COR-L47 (cell line): ENCODE measurements around the gene C7orf33.
"Not testable (repeated sequence)": the region's sequence is repeated elsewhere in the genome, so short reads cannot be mapped to it uniquely, and the experiment has no call there.

Experiments used
- DNase-seq: peaks from one replicate; lab custom pipeline; 2025; lab: John Stamatoyannopoulos, UW

C7orf33 gene

DNA sequence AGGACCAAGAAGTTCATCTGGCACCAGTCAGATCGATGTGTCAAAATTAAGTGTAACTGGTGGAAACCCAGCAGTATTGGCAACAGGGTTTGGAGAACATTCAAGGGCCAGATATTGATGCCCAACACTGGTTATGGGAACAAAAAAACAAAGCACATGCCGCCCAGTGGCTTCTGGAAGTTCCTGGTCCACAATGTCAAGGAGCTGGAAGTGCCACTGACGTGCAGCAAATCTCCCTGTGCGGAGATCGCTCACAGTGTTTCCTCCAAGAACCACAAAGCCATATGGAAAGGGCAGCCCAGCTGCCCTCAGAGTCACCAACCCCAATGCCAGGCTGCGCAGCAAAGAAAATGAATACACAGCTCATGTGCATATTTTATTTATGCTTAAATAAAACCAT, 10.1 kb upstream of the C7orf33 start:
- DNase-seq: no peak

DNA sequence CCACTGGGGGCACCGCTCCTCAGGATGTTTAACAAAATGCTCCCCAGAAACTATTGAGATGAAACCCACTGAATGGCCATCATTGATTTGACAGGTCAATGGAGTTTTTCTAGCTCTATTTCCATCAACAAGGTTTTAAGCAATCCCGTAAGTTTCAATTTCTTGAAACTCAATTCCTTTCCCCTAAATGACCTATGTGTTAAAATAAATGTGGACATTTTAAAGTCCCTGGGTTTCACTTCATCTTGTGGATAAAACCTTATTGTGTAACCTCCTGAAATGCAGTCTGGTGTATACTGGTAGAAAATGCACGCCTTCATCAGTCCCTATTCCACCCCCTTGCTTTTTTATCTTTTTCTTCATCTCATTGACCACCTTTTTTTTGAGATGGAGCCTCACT, 8.9 kb upstream of the C7orf33 start:
- DNase-seq: no peak

DNA sequence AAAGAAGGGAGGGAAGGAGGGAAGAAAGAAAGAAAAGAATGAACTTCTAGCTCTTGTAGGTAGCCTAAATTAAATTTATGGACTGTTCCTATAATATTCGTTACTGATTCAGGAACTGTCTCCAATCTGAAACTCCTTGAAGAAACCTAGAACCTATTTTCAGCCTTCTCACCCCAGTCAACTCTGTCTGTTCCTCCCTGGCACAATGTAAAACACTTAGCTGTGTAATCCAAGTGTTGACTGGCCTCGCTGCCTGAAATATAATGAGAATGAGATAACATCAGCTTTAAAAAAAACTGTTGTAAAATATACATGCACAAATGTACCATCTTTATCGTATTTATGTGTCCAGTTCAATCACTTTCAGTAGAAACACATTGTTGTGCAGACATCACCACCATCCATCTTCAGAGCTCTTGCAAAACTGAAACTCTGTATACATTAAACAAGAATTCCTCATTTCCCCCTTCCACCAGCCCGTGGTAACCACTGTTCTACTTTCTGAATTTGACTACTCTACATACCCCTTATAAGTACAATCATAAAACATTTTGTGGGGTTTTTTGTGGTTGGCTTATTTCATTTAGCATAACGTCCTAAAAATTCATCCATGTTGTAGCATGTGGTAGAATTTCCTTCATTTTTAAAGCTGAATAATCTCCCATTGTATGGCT, 6.3 kb upstream of the C7orf33 start:
- DNase-seq: no peak

DNA sequence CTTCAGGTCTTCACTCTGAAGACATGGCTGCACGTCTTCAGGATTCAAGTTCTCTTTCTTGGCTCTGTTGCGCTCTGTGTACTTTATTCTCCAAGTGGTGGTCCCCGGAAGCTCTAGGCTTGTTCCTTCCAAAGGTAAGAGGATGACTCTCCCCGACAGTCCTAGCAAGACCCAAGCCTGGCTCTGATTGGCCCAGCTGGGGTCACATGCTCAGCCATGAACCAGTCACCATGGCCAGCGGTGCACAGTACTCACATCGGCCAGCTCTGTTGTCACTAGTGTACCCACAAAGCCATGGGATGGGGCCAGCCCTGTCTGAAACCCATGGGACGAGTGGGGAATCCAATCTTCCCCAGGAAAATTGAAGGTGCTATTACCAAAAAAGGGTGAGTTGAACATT, 5.2 kb upstream of the C7orf33 start:
- DNase-seq: no peak

DNA sequence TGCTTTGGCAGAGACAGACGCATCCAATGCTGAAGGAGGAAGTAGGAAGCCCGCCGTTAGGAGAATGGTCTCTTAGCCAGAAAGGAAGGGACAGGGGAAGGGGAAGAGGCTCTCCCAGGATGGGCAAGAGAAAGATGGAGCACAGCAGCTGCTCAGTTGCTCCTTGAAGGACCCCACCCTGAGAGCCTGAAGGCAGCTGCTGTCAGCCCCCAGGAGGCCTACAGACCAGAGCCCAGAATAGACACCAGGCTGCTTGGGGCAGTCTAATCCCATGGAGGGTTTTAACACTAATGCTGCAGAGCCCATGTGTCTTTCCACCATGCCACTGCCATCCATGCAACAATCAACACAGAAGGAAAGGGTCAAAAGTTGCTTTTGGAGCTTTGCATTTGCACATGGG, 3.5 kb upstream of the C7orf33 start:
- DNase-seq: no peak

DNA sequence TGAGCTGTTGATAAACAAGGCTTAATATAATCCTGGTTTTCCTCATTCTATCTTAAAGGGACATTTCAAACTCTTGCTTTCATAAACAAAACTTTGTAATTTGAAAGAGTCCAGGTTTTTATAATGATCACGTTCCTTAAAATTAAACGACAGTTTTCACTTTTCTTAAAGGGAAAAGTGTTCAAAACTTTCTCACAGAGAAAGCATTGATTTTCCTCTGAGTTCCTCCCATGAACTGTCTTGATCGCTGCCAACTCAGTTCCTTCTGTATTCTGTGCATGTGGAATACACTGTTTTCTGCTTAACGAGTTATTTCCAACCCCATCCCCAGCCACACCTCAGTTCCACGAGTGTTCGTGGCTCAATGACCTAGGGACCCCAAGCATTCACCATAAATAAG, 2.4 kb upstream of the C7orf33 start:
- DNase-seq: no peak

DNA sequence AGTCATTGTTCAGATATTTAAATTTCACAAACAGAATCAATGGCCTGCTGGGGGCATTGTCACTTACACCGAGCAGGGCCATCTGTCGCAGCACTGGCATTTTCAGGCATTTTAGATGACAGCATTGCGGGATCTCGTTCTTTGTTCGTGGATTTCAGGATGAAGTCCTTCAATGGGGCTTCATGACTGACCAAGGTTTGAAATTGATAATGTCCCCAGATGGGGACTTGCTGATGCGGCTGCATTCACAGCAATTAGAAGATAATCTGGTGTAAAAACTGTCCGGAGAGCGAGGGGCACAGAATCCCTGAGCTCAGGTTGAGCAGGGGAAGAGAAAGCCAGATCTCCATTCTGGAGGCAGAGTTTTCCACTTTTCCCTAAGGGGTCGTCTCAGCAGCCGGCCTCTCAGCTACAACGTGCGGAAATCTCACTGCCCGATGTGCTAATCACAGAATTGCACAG, 1.9 kb upstream of the C7orf33 start:
- no peak for DNase-seq

DNA sequence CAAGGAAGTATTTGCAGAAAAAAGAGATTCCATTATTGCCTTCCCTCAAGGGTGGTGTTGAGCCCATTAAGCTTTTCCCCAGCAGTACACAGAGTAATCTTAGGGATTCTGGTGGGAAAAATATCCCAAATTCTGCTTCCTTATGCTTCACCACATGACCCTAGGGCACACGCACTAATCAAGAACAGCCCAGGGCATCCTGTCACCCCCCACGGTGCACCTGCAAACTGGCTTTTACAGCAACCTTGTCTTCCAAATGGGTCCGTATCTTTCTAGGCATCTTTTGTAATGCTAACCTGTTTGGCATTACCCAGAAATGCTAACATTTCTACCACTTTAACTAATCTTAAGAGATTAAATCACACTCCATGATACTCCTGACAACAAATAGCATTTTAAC, 926 bp upstream of the C7orf33 start:
- no peak for DNase-seq

DNA sequence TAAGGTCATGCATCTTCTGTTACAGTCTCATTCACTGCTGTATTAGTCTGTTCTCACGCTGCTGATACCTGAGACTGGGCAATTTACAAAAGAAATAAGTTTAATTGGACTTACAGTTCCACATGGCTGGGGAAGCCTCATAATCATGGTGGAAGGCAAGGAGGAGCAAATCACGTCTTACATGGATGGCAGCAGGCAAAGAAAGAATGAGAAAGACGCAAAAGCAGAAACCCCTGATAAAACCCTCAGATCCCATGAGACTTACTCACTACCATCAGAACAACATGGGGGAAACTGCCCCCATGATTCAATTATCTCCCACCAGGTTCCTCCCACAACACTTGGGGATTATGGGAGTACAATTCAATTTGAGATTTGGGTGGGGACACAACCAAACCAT, 5.8 kb downstream of the C7orf33 start:
- DNase-seq: not testable (repeated sequence)

DNA sequence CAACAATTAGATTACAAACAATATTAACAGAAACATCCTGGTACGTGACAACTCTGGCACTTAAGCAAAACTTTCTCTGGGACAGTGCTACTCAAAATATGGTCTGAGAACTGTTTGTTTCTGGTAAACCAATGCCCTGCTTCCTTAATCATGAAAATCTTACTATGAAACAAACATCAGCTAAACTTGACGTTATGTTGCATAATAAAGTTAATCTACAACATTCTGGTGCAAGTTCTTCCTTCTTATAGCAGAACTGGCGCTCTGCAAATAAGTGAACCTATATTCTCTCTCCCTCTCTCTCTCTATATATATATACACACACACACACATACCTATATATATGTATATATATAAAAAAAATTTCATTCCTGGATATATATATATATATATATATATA, 7.8 kb downstream of the C7orf33 start:
- no peak for DNase-seq

DNA sequence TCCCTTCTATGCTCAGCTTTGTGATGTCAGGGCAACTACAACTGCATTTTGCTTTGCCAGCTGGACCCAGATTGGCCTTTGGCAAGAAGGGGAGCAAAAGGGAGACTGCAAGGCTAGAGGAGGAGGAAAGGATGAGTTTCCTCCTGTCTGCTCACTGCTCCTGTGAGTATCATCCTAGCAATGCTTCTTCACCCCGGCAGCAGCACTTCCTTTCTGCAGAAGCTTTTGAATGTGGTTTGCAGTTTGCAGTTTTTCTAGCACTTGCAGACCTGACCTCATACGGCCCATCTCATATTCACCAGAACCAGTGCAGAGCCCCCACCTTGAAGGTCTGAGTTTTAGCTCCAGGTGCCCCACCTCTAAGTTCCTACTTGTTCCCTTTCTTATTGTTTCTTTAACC, 14.8 kb downstream of the C7orf33 start:
- no peak for DNase-seq

DNA sequence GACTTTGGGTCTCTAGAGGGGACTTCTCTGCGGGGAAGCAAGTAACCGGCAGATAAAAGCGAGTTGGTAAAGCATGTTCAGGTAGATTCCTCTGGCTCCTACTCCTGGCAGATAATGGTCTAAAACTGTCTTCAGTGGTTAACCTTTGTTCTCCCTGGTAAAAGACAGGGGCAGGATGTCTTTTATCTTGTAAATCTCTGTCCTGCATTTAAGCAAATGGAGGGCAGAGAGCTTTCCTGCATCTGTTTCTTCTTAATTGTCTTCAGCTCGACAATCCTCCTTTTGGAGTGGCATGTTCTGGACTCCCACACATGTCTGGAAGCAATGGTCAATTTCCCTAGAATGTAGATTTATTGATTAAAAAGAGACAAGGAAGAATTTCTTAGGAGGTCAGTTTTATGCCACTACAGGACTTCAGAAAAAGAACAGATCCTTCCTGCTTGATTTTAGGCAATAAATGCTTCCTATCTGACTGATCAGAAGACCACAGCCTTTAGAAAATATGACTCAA, 16.6 kb downstream of the C7orf33 start:
- no peak for DNase-seq

DNA sequence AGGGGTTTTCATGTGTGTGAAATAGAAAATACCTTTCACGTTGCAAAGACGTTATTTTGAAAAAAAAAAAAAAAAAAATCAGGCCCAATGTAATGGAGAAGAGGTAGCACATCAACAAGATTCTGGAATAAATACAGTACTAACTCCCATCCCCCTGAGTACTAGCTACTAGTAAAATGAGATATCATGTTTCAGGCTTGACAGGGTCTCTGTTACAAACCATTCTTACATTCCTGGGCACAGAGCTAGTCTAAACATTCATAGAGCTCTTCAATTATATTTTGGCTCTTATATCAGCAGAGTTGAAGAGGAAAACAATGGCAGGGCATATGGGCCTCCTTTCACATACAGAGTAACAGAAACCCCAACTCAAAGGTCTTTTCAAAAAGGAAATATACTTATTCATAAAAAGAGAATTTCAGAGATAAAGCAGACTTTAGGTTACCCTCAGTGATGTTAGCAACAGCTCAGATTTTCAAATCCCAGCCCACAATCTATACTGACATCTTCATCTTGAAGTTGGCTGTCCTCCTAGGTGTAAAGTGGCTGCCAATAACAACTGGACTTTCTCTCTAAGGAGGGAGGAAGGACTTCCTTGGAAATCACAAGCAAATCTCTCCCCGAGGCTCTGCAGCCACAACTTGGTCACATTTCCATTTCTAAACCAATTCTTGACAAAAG, 18.6 kb downstream of the C7orf33 start:
- no peak for DNase-seq

DNA sequence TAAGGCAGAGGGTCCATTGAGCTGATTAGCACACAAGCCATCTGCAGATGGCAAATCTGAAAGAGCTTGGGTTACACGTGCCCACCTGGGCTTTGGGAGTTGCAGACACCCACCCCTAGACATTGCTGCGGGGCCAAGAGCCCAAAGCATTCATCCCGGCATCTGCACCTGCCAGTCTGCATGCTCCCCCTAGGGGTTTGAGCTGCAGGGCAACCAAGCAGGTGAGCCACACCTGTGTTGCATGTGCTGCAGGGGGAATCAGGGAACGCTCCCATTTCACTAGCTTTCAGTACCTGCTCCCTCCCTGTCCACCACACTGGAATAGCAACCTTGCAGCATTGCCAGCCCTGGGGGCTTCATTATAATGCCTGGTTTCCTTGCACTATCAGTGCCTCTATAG, 21.1 kb downstream of the C7orf33 start:
- no peak for DNase-seq

DNA sequence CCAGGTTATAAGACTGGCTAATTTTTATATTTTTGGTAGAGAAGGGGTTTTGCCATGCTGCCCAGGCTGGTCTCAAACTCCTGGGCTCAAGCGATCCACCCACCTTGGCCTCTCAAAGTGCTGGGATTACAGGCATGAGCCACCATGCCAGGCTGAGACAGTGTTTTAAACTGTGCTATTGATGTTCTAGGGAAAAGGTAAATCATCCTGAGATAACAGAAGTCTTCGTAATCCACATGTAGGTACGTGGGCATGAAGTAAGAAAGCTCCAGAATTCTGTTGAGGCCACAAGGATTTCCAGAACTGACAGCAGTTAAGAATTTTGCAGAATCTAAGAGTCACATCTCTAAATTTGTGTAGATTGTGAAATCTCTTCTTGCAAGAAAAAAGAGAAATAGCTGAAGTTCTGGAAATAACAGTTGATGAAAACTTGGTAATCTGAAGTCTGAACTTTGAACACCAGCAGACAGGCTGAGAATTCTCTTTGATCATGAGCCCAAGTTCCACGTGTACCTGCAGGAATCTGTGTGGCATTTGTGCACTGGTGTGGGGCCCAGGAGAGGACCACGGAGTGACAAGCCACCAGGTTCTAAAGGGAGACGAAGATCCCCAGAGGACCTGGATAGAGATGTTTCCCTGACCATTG, 24.6 kb downstream of the C7orf33 start:
- DNase-seq: no peak

DNA sequence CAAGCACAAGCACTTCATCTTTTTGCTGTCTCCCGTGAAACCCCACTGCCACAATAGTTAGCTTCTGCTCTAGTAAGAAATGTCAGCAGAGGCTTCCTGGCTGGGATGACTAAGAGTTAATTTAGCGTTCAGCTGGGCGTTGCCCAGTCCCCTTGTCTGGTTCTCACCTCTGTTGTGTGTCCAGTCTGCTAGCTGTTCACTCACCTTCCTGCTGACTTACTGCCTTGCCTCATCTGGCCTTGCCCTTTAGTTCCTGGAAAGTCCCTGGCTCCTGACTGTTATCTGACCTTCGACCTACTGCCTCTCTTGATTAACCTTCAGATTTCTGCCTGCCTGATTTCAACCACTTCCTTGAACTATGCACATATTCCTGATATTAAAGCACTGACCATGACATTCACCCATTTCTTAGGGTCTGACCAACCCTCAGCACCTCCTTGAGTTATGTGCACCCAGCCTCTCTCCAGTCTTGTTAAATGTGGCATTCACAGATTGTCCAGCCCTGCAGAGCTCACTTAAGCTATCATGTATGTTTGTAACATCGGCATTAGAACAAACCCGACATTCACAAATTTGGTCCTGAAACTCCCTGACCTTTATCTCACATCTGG, 30.3 kb downstream of the C7orf33 start:
- DNase-seq: no peak

DNA sequence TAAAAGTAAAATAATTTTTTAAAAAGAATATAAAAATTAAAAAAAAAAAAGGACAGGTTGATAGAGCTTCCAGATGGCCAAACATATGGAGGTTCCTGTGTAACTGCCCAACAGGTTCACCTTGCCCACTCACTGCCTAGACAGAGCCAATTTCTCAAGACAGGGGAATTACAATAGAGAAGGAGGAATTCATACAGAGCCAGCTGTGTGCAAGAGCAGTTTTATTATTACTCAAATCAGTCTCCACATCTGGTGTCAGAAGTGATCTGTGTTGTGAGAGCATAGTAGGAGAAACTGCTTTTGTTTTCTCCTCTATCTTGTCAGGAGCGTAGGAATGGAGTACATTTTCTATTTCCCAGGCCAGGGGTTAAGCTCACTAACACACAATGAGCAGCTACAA, 31.0 kb downstream of the C7orf33 start:
- DNase-seq: no peak

DNA sequence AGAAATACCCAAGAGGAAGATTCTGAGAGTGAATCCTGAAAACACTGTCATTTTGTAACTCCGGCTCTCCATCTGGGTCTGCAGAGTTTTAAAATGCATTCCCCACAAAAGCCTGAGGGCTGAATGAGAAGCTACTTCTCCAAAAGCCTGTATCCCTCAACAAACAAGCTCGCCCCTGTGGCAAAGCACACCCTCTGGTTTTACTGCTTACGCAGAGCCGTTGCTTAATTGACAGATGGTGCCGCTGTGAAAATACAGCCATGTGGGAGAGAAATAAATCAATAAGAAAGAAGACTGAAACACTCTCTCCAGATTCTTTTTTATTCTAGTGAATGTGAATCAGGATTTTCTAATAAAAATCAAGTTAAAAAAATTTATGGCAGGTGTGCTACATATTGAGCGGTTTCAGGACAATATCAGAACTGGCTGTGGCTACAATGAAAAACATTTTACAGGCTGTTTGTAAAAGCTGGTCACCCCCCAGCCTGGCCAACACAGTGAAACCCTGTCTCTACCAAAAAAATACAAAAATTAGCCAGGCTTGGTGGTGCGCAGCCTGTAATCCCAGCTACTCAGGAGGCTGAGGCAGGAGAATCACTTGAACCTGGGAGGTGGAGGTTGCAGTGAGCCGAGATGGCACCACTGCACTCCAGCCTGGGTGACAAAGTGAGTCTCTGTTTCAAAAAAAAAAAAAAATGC, 32.5 kb downstream of the C7orf33 start:
- no peak for DNase-seq

DNA sequence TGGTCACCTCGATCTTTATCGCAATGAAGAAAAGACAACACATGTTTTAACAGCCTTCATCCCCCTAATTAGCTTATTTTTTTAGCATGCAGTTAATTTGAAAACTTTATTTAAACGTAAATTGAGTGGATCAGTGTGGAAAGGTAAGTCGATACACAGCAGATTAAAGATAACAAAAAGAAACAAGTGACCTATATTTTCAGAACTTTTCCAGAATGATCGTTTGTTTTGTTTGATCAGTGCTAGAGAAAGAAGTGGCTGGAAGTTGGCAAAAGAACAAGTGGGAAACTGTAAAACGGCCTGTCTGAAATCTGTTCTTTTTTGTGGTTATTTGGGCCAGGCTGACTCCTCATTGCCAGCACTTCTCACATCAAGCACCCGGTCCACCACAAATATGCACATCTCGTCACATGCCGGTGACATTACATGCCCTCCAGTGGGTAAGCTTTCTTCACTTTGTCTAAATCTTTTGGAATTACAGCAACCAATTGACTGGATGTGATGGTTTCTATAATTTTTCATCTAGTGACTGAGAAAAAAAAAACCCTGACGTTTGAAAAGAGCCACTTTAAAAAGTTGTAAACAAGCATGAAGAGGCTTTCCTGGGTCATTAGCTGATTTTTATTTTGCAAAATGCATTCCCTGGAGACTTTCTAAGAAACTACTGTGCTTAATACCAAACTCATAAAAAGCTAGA, 33.2 kb downstream of the C7orf33 start:
- no peak for DNase-seq

DNA sequence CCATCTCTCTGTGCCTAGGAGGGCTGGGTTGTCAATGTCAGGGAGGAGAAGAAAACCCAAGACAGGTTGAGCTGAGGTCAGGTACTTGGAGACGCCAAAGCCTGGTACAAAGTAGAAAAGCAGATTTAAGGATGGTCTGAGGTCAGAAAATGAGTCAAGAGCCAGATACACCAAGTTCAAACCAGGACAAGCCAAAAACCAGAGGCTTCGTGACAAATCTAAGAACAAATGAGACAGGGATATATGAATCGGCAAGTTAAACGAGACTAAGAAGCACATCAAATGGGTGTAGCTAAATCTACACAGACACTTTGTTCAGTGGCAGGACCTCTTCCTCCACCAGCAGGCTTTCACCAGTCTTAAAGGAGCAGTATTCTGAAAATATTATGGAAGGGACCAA, 34.2 kb downstream of the C7orf33 start:
- no peak for DNase-seq

DNA sequence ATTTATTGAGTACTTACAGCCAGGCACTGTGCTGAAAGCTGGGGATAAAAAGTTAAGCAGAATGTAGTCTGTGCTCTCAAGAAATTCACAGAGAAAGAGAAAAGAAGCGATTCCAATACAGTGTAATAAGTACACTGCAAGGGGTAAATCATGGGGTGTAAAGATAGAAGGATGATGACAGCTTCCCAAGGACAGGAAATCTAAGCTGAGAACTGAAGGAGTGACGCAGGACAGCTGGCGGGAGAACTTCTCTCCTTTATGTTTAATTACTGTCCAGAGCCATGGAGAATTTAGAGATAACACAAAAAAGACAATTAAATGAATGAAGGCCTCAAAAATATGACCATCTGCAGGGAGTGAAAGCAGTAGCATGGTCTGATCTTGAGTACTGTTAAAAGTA, 34.8 kb downstream of the C7orf33 start:
- no peak for DNase-seq

DNA sequence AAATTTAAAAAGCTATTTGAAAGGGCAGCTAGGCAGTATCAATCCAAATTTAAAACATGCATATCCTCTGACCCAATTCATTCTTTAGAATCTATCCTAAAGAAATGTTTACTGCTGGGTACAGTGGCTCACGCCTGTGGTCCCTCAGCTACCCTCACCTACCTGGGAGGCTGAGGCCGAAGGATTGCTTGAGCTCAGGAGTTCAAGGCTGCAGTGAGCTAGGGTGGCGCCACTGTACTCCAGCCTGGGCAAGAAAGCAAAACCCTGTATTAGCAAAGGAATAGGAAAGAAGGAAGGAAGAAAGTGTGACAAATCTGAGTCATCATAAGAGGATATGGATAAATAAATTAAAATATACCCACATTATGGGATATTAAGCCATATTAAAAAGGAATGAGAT, 36.3 kb downstream of the C7orf33 start:
- no peak for DNase-seq
